Cerebellar cortex (tissue), 1 donor: ENCODE data around the gene ASPN.

Experiments used
- DNase-seq: peaks from one replicate; pipeline ENCODE4 v3.0.0-alpha.2; 2015; ENCODE audit warnings: low spot score

ASPN gene

GRCh38 chr9:92504881-92505280, 22.6 kb upstream of the ASPN start:
- DNase-seq = no peak

GRCh38 chr9:92503156-92503555, 20.9 kb upstream of the ASPN start:
- no peak for DNase-seq

- DNase-seq = peak; percentile 27
These were observed 19.5 kb upstream of the ASPN start for GRCh38 chr9:92501671-92502393.

- no peak for DNase-seq
These were observed 18.4 kb upstream of the ASPN start for GRCh38 chr9:92500725-92501124.

GRCh38 chr9:92499701-92500100, 17.4 kb upstream of the ASPN start:
- no peak for DNase-seq

- no peak for DNase-seq
These were observed 14.3 kb upstream of the ASPN start for GRCh38 chr9:92496396-92497176.

- no peak for DNase-seq
These were observed 12.6 kb upstream of the ASPN start for GRCh38 chr9:92494856-92495255.

GRCh38 chr9:92493749-92494387, 11.6 kb upstream of the ASPN start:
- no peak for DNase-seq

- no peak for DNase-seq
These were observed 10.6 kb upstream of the ASPN start for GRCh38 chr9:92492781-92493401.

GRCh38 chr9:92488681-92489550, 6.6 kb upstream of the ASPN start:
- no peak for DNase-seq

GRCh38 chr9:92486371-92486770, 4.1 kb upstream of the ASPN start:
- DNase-seq = no peak

- DNase-seq = no peak
These were observed 2.3 kb upstream of the ASPN start for GRCh38 chr9:92484563-92484962.

- DNase-seq = no peak
These were observed 1.6 kb upstream of the ASPN start for GRCh38 chr9:92483627-92484545.

- DNase-seq = no peak
These were observed 499 bp upstream of the ASPN start for GRCh38 chr9:92482805-92483204.

GRCh38 chr9:92480986-92481633, 1.2 kb downstream of the ASPN start:
- no peak for DNase-seq

- DNase-seq = no peak
These were observed 2.0 kb downstream of the ASPN start for GRCh38 chr9:92480291-92480771.

GRCh38 chr9:92479346-92479745, 3.0 kb downstream of the ASPN start:
- DNase-seq = no peak

GRCh38 chr9:92478783-92479182, 3.5 kb downstream of the ASPN start:
- DNase-seq = no peak

- DNase-seq = no peak
These were observed 5.3 kb downstream of the ASPN start for GRCh38 chr9:92476962-92477361.

GRCh38 chr9:92474587-92474986, 7.7 kb downstream of the ASPN start:
- DNase-seq = no peak
